ENCODE data around the gene KIF26B.

DNA sequence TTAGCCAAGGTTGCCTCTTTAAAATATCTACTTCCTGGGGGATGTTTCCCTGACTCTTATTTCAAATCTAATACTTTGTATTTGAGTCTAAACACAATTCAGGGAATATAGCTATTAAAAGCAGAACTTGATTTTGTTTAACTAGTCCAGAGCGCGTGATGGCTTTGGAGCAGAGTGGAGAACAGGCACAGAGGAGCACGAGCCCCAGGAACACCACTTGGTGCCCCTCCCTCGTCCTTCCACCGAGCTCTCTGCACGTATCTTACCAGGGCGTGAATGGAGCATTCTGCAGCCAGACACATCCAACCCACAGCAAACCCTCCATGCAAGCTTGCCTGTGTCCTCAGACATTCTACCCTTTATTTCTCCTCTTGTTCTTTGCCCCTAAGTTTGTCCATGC, 14.1 kb downstream of the KIF26B start:
- no peak for TF ChIP-seq ESRRG (CRISPR knock-in tag; IDR thresholded peaks at IDR 0.05)
- TF ChIP-seq ISL1 (CRISPR knock-in tag; IDR thresholded peaks at IDR 0.05) = no peak
- no peak for TF ChIP-seq PATZ1 (CRISPR knock-in tag; IDR thresholded peaks at IDR 0.05; ENCODE audit: borderline replicate concordance)
- no peak for TF ChIP-seq ZFP30 (CRISPR knock-in tag; IDR thresholded peaks at IDR 0.05)
- no peak for TF ChIP-seq CREB5 (CRISPR knock-in tag; IDR thresholded peaks at IDR 0.05; ENCODE audit: low read depth)
- TF ChIP-seq ZC3H10 (CRISPR knock-in tag; IDR thresholded peaks at IDR 0.05) = no peak
- TF ChIP-seq RARB (CRISPR knock-in tag; IDR thresholded peaks at IDR 0.05) = no peak
- no peak for TF ChIP-seq ZFP3 (CRISPR knock-in tag; IDR thresholded peaks at IDR 0.05)
- no peak for TF ChIP-seq TOX (CRISPR knock-in tag; IDR thresholded peaks at IDR 0.05; ENCODE audit: borderline replicate concordance)

Measured in SK-N-SH treated with all-trans-retinoic acid at 6 μM for 48 hours (cell line).